BE2C (cell line): ENCODE results near the gene ARHGEF17.

Experiments used
- DNase-seq: peaks from one replicate; pipeline ENCODE4 v3.0.0-alpha.2; 2020
- H3K27me3 ChIP-seq: fragments of 250-450 bp; sonication (Bioruptor Pico); 2 replicates; pipeline ENCODE4 v1.5.1; 2020; ENCODE audit warnings: mild to moderate bottlenecking
- H3K36me3 ChIP-seq: fragments of 250-450 bp; sonication (Bioruptor Pico); 2 replicates; pipeline ENCODE4 v1.5.1; 2020; ENCODE audit warnings: mild to moderate bottlenecking
- H3K4me1 ChIP-seq: fragments of 250-450 bp; sonication (Bioruptor Pico); 2 replicates; pipeline ENCODE4 v1.5.1; 2020
- H3K4me3 ChIP-seq: 2 replicates; pipeline ENCODE4 v1.5.1; 2011; ENCODE audit warnings: low read depth, low read length
- H3K9me3 ChIP-seq: fragments of 250-450 bp; sonication (Bioruptor Pico); 2 replicates; pipeline ENCODE4 v1.5.1; 2020
- TF ChIP-seq, protein P1 (sequence below): IDR thresholded peaks from 2 replicates; pipeline ENCODE4 v1.5.1; 2012; ENCODE audit warnings: mild to moderate bottlenecking, low read depth, low read length

ARHGEF17 gene

DNA sequence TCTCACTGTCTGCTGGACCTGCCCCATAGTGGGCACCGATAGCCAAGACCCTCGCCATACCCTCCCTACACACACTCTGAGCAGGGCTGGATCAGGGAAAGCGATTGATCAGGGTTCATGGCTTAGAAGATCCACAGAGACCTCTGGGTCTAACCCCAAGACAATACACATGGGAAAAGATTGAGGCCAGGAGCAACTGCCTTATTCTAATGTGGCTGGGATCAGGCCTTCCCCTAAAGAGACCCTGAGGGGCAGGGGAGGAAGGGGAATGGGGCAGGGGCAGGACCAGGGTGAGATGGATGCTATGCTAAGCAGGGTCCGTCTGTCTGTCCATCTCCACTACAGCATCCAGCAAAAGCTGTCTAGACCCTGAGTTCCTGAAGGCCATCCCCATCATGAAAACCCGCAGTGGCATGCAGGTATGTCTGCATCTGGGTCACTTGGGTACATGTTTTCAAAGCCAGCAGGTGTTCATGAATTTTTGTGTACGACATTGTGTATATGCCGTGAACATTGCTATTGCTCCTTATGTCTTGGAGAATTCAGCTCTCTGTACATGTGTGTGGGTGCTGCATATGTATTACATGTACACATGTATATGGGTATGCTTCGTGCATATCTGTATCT is 52.8 kb downstream of the ARHGEF17 start:
- Histone ChIP-seq H3K4me1 (peaks cover 18% of the 10 kb centered on the region), H3K9me3 (no peaks in the 10 kb centered on the region), H3K27me3 (no peaks in the 10 kb centered on the region), H3K36me3 (peaks cover 30% of the 10 kb centered on the region), H3K4me3 (no peak overlapping the region)
- DNase-seq = no peak
- TF ChIP-seq, protein P1, sequence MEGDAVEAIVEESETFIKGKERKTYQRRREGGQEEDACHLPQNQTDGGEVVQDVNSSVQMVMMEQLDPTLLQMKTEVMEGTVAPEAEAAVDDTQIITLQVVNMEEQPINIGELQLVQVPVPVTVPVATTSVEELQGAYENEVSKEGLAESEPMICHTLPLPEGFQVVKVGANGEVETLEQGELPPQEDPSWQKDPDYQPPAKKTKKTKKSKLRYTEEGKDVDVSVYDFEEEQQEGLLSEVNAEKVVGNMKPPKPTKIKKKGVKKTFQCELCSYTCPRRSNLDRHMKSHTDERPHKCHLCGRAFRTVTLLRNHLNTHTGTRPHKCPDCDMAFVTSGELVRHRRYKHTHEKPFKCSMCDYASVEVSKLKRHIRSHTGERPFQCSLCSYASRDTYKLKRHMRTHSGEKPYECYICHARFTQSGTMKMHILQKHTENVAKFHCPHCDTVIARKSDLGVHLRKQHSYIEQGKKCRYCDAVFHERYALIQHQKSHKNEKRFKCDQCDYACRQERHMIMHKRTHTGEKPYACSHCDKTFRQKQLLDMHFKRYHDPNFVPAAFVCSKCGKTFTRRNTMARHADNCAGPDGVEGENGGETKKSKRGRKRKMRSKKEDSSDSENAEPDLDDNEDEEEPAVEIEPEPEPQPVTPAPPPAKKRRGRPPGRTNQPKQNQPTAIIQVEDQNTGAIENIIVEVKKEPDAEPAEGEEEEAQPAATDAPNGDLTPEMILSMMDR = no peak

DNA sequence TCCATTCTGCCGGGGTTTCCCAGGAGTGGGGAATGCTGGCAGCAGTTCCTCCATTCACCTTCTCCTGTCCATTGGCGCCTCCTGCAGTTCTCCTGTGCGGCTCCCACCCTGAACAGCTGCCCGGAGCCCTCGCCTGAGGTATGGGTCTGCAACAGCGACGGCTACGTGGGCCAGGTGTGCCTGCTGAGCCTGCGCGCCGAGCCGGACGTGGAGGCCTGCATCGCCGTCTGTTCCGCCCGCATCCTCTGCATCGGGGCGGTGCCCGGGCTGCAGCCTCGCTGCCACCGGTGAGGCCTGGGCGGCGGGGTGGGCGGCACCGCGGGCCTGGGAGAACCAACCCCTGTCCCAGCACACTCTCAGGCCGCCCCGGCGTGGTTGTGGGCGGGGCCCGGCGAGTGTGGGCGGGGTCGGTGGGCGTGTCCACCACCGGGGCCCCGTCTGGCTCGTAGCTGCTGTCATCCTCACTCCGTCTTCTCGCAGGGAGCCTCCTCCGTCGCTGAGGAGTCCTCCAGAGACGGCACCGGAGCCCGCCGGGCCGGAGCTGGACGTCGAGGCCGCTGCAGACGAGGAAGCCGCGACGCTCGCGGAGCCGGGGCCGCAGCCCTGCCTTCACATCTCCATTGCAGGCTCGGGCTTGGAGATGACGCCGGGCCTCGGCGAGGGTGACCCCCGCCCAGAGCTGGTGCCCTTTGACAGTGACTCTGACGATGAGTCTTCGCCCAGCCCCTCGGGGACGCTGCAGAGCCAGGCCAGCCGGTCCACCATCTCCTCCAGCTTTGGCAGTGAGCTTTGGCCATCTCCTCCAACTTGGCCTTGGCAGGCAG is 54.1 kb downstream of the ARHGEF17 start:
- no peaks in the 10 kb centered on the region for H3K9me3 ChIP-seq
- no peaks in the 10 kb centered on the region for H3K27me3 ChIP-seq
- no peak overlapping the region for H3K4me3 ChIP-seq
- peaks cover 32% of the 10 kb centered on the region for H3K36me3 ChIP-seq
- TF ChIP-seq, protein P1 = no peak
- no peak for DNase-seq
- peaks cover 18% of the 10 kb centered on the region for H3K4me1 ChIP-seq

DNA sequence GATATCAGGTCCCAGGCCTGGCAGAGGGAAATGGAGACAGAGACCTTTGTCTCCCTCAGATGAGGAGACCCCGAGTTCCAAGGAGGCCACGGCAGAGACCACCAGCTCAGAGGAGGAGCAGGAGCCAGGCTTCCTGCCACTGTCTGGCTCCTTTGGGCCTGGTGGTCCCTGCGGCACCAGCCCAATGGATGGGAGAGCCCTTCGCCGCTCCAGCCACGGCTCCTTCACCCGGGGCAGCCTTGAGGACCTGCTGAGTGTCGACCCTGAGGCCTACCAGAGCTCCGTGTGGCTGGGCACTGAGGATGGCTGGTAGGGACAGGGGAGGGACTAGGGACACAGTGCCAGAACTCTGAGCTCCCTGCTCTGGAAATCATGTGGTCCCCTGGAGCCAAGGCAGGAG is 55.1 kb downstream of the ARHGEF17 start:
- DNase-seq = no peak
- TF ChIP-seq, protein P1 = no peak
- Histone ChIP-seq H3K4me1 (peaks cover 14% of the 10 kb centered on the region), H3K9me3 (no peaks in the 10 kb centered on the region), H3K27me3 (no peaks in the 10 kb centered on the region), H3K4me3 (no peak overlapping the region), H3K36me3 (peaks cover 32% of the 10 kb centered on the region)

DNA sequence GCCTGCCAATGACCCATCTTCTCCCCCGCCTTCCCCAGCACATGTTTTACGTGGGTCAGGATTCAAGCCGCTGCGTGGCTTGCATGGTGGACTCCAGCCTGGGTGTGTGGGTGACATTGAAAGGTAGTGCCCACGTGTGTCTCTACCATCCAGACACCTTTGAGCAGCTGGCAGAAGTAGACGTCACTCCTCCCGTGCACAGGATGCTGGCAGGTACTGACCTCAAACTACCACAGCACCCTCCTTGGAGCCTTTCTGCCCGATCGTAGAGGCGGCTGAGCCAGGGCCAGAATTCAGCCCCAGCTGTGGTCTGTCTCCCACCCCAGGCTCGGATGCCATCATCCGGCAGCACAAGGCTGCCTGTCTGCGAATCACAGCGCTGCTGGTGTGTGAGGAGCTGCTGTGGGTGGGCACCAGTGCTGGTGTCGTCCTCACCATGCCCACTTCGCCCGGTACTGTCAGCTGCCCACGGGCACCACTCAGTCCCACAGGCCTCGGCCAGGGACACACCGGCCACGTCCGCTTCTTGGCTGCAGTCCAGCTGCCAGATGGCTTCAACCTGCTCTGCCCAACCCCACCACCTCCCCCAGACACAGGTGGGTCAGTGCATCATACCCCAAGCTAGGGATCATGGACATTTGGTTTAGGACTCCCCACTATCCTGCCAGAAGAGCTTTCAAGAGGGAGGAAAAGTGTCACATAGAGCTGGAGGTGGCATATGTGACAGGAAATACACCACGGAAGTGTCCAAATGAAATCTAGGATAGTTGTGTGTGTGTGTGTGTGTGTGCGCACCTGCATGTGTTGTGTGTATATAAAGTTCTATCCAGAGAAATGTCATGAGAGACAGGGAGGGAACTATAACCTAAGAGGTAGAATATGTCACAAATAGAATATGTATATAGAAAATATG is 57.5 kb downstream of the ARHGEF17 start:
- H3K4me1 ChIP-seq = no peaks in the 10 kb centered on the region; the same call in 1 of the 2 replicates
- no peaks in the 10 kb centered on the region for H3K27me3 ChIP-seq
- H3K9me3 ChIP-seq = no peaks in the 10 kb centered on the region
- H3K4me3 ChIP-seq = no peak overlapping the region
- DNase-seq = no peak
- peaks cover 28% of the 10 kb centered on the region for H3K36me3 ChIP-seq
- TF ChIP-seq, protein P1 = no peak

DNA sequence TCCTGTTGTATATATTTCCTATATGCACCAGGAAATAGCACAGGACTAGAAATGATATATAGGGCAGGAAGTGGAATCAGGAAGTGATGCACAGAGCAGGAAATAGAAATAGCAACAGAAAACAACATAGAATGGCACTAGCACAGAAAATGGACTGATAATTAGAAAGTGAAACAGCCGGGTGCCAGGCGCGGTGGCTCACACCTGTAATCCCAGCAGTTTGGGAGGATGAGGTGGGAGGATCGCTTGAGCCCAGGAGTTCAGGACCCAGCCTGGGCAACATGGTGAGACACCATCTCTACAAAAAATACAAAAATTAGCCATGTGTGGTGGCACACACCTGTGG is 58.2 kb downstream of the ARHGEF17 start:
- TF ChIP-seq, protein P1 = no peak
- H3K27me3 ChIP-seq = no peaks in the 10 kb centered on the region
- H3K4me1 ChIP-seq = no peaks in the 10 kb centered on the region; the same call in 1 of the 2 replicates
- no peak for DNase-seq
- H3K36me3 ChIP-seq = peaks cover 22% of the 10 kb centered on the region
- no peaks in the 10 kb centered on the region for H3K9me3 ChIP-seq
- H3K4me3 ChIP-seq = no peak overlapping the region
